Measurements from ENCODE around the gene PNPLA3.

Gene PNPLA3

DNA sequence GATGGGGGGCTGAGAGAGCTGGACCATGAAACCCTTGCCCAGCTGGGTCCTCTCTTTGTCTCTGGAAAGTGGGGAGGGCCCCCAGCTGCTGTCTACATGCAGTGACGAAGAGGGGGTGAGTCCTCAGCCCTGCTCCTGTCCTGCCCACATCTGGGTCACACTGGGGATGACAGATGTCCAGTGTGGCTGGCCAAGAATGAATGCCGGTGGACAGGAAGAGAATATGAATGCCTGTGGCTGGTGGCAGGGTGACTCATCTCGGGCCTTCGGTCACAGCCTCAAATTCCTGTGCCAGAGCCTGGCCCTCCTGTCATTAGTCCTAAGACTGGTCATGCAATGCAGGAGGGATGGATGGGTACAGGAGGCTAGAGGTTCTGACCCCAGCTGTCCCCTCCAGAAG, 2.2 kb upstream of the PNPLA3 start:
- TF ChIP-seq, protein P1, sequence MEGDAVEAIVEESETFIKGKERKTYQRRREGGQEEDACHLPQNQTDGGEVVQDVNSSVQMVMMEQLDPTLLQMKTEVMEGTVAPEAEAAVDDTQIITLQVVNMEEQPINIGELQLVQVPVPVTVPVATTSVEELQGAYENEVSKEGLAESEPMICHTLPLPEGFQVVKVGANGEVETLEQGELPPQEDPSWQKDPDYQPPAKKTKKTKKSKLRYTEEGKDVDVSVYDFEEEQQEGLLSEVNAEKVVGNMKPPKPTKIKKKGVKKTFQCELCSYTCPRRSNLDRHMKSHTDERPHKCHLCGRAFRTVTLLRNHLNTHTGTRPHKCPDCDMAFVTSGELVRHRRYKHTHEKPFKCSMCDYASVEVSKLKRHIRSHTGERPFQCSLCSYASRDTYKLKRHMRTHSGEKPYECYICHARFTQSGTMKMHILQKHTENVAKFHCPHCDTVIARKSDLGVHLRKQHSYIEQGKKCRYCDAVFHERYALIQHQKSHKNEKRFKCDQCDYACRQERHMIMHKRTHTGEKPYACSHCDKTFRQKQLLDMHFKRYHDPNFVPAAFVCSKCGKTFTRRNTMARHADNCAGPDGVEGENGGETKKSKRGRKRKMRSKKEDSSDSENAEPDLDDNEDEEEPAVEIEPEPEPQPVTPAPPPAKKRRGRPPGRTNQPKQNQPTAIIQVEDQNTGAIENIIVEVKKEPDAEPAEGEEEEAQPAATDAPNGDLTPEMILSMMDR (conservative IDR thresholded peaks at IDR 0.05; ENCODE audit: control insufficient read depth, insufficient read depth, low read depth, low read length), result no peak
- no peak overlapping the region for H3K4me3 ChIP-seq (ENCODE audit: control insufficient read depth, low read depth, low read length)
- peak; percentile 56 for DNase-seq (ENCODE audit: low read depth)

DNA sequence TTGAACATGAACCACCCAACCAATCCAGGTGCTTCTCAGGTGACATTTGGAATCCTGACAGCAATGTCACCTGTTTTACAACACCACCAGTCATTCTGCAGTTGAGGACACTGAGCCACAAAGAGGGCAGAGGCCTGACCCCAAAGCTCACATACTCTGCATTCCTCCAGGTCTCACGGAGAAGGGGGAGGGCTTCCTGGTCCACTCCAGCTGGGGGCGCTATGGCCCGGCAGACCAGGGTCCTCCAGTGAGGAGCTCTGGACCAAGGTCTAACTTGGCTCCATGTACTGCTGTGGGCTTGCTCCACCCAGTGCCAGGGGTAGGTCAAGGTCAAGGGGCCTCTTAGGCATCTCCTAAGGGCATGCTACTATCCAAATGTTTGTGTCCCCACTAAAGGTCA, 1.5 kb upstream of the PNPLA3 start:
- TF ChIP-seq, protein P1 (conservative IDR thresholded peaks at IDR 0.05; ENCODE audit: control insufficient read depth, insufficient read depth, low read depth, low read length), result no peak
- H3K4me3 ChIP-seq (ENCODE audit: control insufficient read depth, low read depth, low read length), result no peak overlapping the region
- DNase-seq (ENCODE audit: low read depth), result no peak

DNA sequence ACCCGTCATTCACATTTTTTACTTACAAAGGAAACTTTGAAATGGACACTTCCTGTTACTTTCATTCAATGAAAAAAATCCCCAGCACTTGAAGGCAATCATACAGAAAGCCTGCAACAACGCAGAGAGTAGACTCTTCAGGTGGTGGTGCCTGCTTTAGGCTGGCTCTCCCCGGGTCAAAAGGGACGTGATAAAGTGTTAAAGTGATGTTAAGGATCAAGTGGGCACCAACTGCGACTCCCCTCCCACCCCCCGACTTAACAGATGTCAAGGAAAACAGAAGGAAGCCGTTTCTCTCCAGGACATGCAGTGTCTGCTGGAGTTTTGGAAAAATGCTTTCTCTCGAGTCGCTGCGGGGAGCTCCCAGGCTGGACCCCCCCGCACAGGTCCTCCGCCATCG, 414 bp upstream of the PNPLA3 start:
- TF ChIP-seq, protein P1 (conservative IDR thresholded peaks at IDR 0.05; ENCODE audit: control insufficient read depth, insufficient read depth, low read depth, low read length), result no peak
- H3K4me3 ChIP-seq (ENCODE audit: control insufficient read depth, low read depth, low read length), result peak overlapping the region; percentile 44
- DNase-seq (ENCODE audit: low read depth), result no peak

DNA sequence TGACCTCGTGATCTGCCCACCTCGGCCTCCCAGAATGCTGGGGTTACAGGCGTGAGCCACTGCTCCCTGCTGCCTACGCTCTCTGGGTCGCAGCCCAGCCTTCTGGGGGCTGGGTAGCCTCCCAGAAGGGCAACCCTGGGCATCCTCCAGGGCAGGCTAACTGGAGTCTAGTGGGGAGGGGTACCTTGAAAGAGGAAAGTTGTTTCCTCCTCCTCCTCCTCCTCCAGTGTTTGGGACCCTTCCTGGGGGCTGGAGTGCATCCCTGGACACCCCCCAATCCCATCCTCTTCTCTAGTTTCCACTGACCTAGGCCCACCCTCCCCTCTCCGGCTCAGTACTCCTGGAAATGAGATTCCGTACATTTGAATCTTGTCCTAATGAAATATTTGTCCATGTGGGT, 1.3 kb downstream of the PNPLA3 start:
- DNase-seq (ENCODE audit: low read depth), result no peak
- TF ChIP-seq, protein P1 (conservative IDR thresholded peaks at IDR 0.05; ENCODE audit: control insufficient read depth, insufficient read depth, low read depth, low read length), result no peak

DNA sequence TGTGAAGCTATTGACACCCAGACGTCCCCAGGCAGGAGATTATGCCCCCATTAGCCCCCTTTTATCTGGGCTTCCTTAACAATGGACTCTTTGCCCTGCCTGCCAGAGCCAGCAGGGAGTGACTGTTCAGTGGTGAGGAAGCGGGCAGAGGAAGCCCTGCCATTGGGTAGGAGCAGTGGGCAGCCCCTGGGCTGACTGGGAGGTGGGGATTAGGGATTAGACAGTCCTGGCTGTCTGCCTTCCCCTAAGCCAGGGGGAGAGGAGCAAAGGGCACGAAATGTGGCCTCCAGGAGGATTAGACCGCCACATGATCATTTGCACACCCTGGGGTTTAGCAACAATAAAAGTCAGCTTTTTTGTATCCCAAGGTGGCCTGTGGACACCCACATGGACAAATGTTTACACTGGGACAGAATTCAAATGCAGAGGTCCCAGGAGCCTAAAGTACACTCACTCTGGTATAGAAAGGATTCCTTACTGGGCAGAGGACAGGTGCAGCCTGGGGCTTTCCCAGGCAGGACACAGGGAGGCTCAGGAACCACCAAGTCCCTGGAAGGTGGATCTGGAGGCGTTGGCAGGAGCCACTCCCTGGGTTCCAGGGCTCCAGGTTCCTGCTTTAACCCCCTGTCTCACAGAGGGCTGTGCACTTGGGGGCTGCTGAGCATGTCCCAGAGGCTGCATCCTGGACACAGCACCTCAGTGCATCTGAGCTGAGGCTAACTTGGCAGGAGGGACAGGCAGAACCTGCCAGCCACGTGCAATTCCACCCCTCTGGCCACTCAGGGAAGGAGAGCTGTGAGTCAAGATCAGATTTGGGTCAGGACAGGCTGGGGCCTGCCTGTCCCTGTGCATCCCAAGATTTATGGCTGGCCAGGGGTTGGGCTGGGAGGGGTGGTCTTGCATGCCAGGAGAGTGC, 2.1 kb downstream of the PNPLA3 start:
- H3K4me3 ChIP-seq (ENCODE audit: control insufficient read depth, low read depth, low read length), result no peak overlapping the region
- no peak for DNase-seq (ENCODE audit: low read depth)
- TF ChIP-seq, protein P1 (conservative IDR thresholded peaks at IDR 0.05; ENCODE audit: control insufficient read depth, insufficient read depth, low read depth, low read length), result no peak

More for the DNA sequence above, 1.3 kb downstream of the PNPLA3 start:
- H3K4me3 ChIP-seq (ENCODE audit: control insufficient read depth, low read depth, low read length), result peak overlapping the region; percentile 63

DNA sequence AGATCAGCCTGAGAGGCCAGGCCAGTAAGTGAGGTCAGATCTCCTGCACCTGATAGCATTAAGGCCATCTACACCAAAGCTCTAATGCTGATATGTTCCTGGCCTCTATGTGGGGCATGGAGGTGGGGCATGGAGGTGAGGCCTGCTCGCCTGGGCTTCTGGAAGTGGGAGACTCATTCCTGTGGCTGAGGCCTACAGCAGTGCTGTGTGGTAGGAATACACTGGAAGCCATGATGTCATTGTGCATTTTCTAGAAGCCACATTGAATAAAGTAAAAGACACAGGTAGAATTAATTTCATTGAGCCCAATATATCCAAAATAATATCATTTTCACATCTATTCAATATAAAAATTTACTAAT, 2.7 kb downstream of the PNPLA3 start:
- TF ChIP-seq, protein P1 (conservative IDR thresholded peaks at IDR 0.05; ENCODE audit: control insufficient read depth, insufficient read depth, low read depth, low read length), result no peak
- no peak overlapping the region for H3K4me3 ChIP-seq (ENCODE audit: control insufficient read depth, low read depth, low read length)
- no peak for DNase-seq (ENCODE audit: low read depth)
